GM19372 (cell line): ENCODE measurements around the gene FANCM.

ENCODE experiments used
- ATAC-seq: cut with Tn5 transposase; IDR thresholded peaks from one replicate; pipeline ENCODE4 v1.9.1; 2021; ENCODE audit warnings: mild to moderate bottlenecking, low read depth, moderate library complexity; ENCODE audit not compliant: unreplicated experiment

FANCM gene

DNA sequence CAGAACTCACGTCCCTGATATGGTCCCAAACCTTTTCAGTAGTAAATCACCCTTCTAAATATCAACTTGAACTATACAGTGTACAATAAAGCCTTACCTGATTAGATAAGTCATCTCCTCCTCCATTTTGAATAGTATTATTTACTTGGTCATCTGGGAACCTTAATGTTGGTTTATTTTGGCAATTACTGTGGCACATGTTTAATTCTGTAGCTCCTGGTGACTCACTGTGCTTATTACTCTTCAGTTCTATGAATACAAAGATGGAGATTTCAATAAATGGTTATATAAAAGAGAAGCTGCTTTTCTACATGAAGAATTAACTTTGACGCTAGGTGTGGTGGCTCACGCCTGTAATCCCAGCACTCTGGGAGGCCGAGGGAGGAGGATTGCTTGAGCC is 91.8 kb downstream of the FANCM start:
- ATAC-seq, result no peak

DNA sequence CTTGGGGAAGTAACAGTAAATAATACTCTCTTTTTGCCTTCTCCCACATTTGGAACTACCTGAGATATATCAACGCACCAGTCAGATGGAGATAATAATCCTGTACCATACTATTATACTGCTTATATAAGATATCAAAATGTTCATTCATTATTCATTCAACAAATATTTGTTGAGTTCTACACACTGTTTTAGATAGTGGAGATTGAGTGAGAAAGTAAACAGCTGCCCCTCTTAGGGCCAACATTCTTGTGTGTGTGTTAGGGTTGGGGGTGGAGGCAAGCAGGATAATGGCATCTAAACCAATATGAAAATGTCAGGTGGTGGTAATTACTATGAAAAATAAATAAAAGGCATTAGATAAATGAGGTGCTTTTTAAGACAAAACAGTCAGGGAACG is 103.3 kb downstream of the FANCM start:
- ATAC-seq, result no peak

DNA sequence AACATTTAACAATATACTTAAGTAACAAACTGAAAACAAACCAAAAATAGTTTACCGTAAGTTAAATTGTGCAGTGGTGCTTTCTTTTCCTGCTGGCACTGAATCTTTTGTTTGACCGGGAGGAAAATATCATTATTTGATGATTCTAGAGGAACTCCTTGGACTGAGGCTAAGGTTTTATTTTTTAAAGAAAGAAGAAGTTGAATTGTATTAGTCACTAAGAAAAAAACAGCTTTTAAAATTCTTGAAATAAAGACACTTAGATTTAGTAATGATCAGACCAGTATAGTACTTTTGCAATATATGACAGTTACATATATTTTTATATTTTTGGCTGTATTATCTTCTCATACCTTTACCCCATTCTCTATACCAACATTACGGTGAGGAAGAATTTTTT is 107.0 kb downstream of the FANCM start:
- no peak for ATAC-seq

DNA sequence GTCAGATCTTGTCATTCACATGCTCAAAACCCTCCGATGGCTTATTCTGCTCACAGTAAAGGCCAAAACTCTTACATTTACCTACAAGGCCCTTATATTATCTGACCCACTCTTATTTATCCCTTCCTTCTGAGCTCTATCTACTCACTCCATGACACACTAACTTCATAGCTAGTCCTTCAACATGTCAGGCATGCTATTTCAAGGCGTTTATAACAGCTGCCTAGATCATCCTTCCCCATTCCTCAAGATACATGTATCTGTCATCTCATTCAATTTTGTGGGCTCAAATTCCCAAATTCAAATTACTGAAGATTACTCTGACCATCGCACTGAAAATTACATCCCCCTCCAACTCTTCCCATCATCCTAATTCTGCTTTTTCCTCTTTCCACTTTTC is 110.4 kb downstream of the FANCM start:
- no peak for ATAC-seq

DNA sequence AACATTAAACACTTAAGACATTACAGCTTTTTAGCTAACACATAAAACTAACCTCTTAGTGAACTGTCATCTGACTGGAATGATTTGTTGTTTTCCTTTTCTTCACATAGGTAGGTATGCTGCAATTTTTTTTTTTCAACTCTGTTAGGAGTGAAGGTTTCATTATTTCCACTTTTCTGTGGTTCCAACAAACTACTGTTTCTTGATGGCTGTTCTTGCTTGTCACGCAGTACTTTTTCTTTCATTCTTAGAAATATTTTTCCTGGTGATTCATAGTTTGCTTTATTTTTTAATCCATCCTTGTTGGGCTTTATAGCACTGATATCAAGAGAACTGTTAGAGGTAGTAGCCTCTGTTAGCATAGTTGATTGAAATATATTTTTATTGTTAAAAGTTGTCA is 111.0 kb downstream of the FANCM start:
- ATAC-seq, result peak; percentile 37

DNA sequence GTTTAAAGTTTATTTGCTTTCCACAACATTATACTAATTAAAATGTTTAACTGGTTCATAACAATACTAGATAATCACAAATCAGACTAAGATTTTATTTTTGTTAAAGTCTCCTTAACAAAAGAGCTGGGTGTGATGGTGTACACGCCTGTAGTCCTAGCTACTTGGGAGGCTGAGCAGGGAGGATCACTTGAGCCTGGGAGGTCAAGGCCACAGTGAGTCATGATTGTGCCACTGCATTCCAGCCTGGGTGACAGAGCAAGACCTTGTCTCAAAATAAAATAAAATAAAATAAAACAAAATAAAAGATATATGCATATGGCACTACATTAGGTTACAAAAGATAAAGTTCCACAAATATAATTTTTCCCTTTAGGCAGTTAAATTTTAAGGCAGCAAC is 111.7 kb downstream of the FANCM start:
- no peak for ATAC-seq

DNA sequence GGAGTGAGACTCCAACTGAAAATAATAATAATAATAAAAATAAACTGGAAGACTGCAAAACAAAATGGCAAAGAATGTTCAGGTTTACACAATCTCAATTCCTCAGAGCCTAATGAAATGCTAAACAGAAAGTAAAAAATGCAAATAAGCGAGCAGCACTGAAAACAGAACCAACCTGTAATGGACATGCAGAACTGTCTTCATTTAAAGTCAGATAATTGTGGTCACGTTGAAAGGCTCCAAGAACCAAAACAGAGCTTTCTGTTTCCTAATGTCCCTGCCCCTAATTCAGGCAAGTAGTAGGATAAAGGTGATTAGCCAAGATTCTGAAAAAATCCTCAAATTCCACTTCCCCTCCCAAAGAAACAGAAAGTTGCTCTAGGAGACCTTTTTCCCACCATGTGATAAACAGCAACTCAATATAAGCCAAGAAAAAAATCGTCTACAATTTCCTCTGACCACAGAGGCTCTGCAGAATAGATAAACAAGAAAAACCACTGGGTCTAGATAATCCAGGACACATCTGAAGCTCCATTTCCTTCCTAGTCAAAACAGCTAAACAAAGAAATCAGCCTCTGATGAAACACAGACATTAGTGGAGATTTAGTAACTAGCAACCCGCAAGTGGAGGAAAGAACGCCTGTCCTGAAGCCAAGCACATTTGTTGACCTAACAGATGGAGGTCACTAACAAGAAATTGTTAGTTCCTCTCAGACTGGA is 114.3 kb downstream of the FANCM start:
- no peak for ATAC-seq
